K562 (cell line): Measurements from ENCODE around the gene DAPK1. TPM values are rescaled to one million over a fixed set of nuclear protein-coding genes. Genes with fewer than 3 reads are reported as not detected.

Source experiments
- ATAC-seq: fragments of 200-7000 bp; cut with Tn5 transposase; 3 replicates; pipeline ENCODE4 v1.9.1; 2020; ENCODE audit warnings: moderate library complexity
- BruUV-seq: library from RNA; stranded (reverse); fragments of 400-500 nt; replicated peaks from 2 replicates; lab custom pipeline; 2021; lab: Mats Ljungman, UMichigan
- CTCF ChIA-PET: fragments of 300-600 bp; formaldehyde crosslinking; extraction: SDS; loops from one replicate; lab custom pipeline; 2021; ENCODE audit warnings: low intra/inter-chr PET ratio; lab: Yijun Ruan, JAX
- POLR2A ChIA-PET: fragments of 300-600, 350-650 bp; sonication (Branson Sonifier 250); formaldehyde crosslinking; extraction: SDS; loops from one replicate; lab custom pipeline; 2021; ENCODE audit warnings: antibody characterized with exemption, inconsistent platforms; lab: Yijun Ruan, JAX
- DNase-seq, 4 experiments: peaks; one replicate each; pipeline versions ENCODE4 v3.0.0 to v3.0.0-alpha.2; 2011 to 2018; ENCODE audit warnings: low spot score in 3 of 4, mixed read lengths in 3 of 4; ENCODE audit errors: extremely low read depth in 1 of 4
- FAIRE-seq: peaks from 2 replicates; lab custom pipeline; 2011; peaks lifted over from hg19 to GRCh38; lab: Jason Lieb, UNC
- H2AFZ ChIP-seq: 2 replicates; pipeline ENCODE4 v1.6.0; 2011; ENCODE audit warnings: low read depth, low read length, control low read depth, inconsistent platforms
- H3K27ac ChIP-seq: fragments of 200-600 bp; 3 replicates; pipeline ENCODE4 v1.8.0; 2011; ENCODE audit warnings: low read depth, mild to moderate bottlenecking, control low read depth, inconsistent platforms, low read length, moderate library complexity, mixed read lengths; ENCODE audit errors: extremely low read depth
- H3K27me3 ChIP-seq, 2 experiments: fragments of 300-600 bp in 1 of 2; 2 replicates in 1 of 2; 3 replicates in 1 of 2; pipeline versions ENCODE4 v1.6.0 to v1.8.0; 2011; ENCODE audit warnings: inconsistent platforms in 2 of 2, low read length in 2 of 2, mild to moderate bottlenecking in 1 of 2, mixed read lengths in 1 of 2, moderate library complexity in 1 of 2; ENCODE audit not compliant: control insufficient read depth in 2 of 2, insufficient read depth in 2 of 2
- H3K36me3 ChIP-seq: fragments of 300-600 bp; 3 replicates; pipeline ENCODE4 v1.8.0; 2011; ENCODE audit warnings: mild to moderate bottlenecking, low read length, inconsistent platforms; ENCODE audit not compliant: control insufficient read depth, insufficient read depth
- H3K4me1 ChIP-seq, 2 experiments: fragments of 200-600 bp in 1 of 2; replicated peaks in 1 of 2; 2 replicates in 1 of 2; 3 replicates in 1 of 2; pipeline versions ENCODE4 v1.5.1 to v1.8.0; 2011; ENCODE audit warnings: inconsistent platforms in 2 of 2, low read length in 2 of 2, mild to moderate bottlenecking in 1 of 2, mixed read lengths in 1 of 2, moderate library complexity in 1 of 2; ENCODE audit not compliant: control insufficient read depth in 2 of 2, insufficient read depth in 2 of 2
- H3K4me2 ChIP-seq: 2 replicates; pipeline ENCODE4 v1.6.1; 2011; ENCODE audit warnings: low read length, control low read depth, inconsistent platforms, mixed read lengths; ENCODE audit not compliant: insufficient read depth
- H3K4me3 ChIP-seq: fragments of 200-600 bp; sonication (generic), shearing (Covaris generic); 2 replicates; pipeline ENCODE4 v1.5.1; 2016; ENCODE audit warnings: control low read depth, inconsistent platforms
- H3K79me2 ChIP-seq: fragments of 200-600 bp; 3 replicates; pipeline ENCODE4 v1.8.0; 2011; ENCODE audit warnings: low read length, inconsistent platforms; ENCODE audit not compliant: control insufficient read depth, insufficient read depth
- H3K9ac ChIP-seq, 2 experiments: 2 replicates each; pipeline versions ENCODE4 v1.6.0 to v1.6.1; 2011; ENCODE audit warnings: low read depth in 2 of 2, low read length in 2 of 2, control low read depth in 1 of 2, inconsistent platforms in 1 of 2, mild to moderate bottlenecking in 1 of 2, mixed read lengths in 1 of 2; ENCODE audit not compliant: insufficient read depth in 1 of 2
- H3K9me1 ChIP-seq: one replicate; pipeline ENCODE4 v1.6.0; 2011; ENCODE audit warnings: inconsistent platforms, mild to moderate bottlenecking, low read length, moderate library complexity; ENCODE audit not compliant: control insufficient read depth, insufficient read depth
- H3K9me3 ChIP-seq: replicated peaks from 2 replicates; pipeline ENCODE4 v1.5.1; 2011; ENCODE audit warnings: low read depth, low read length, inconsistent platforms; ENCODE audit not compliant: control insufficient read depth, insufficient read depth
- H4K20me1 ChIP-seq: replicated peaks from 2 replicates; pipeline ENCODE4 v1.6.1; 2011; ENCODE audit warnings: low read length, inconsistent platforms, mixed read lengths; ENCODE audit not compliant: control insufficient read depth, insufficient read depth
- ASH1L ChIP-seq: fragments of 450-650 bp; IDR thresholded peaks from 2 replicates; pipeline ENCODE4 v1.6.1; 2018; ENCODE audit warnings: borderline replicate concordance, mild to moderate bottlenecking, low read depth; ENCODE audit not compliant: partially characterized antibody
- BHLHE40 ChIP-seq: IDR thresholded peaks from 2 replicates; pipeline ENCODE4 v1.6.1; 2011; ENCODE audit warnings: low read length, improper control_type of control experiment
- BRD9 ChIP-seq: fragments of 450-650 bp; IDR thresholded peaks from 2 replicates; pipeline ENCODE4 v1.6.1; 2018; ENCODE audit warnings: low read depth; ENCODE audit not compliant: partially characterized antibody
- C11orf30 ChIP-seq: fragments of 450-650 bp; IDR thresholded peaks from 2 replicates; pipeline ENCODE4 v1.6.1; 2016; ENCODE audit warnings: low read depth, mild to moderate bottlenecking
- CBFA2T2 ChIP-seq: fragments of 450-650 bp; conservative IDR thresholded peaks from 2 replicates; pipeline ENCODE4 v1.6.1; 2017; ENCODE audit warnings: mild to moderate bottlenecking
- E2F3 ChIP-seq: fragments of 250-450 bp; sonication (Bioruptor Pico); IDR thresholded peaks from 2 replicates; pipeline ENCODE4 v1.4.0; 2020; ENCODE audit warnings: mild to moderate bottlenecking
- MAFG ChIP-seq: fragments of 450-650 bp; conservative IDR thresholded peaks from 2 replicates; pipeline ENCODE4 v1.6.1; 2016; ENCODE audit warnings: missing genetic modification characterization, missing compliant biosample characterization
- POLR2AphosphoS5 ChIP-seq: IDR thresholded peaks from 2 replicates; pipeline ENCODE4 v1.6.1; 2011; ENCODE audit warnings: mild to moderate bottlenecking, low read depth, low read length, moderate library complexity; ENCODE audit not compliant: control insufficient read depth, insufficient read depth
- RAD51 ChIP-seq: fragments of 450-650 bp; IDR thresholded peaks from 2 replicates; pipeline ENCODE4 v1.7.1; 2016; ENCODE audit warnings: low read depth, mild to moderate bottlenecking, borderline replicate concordance
- RB1 ChIP-seq: fragments of 450-650 bp; IDR thresholded peaks from 2 replicates; pipeline ENCODE4 v1.6.1; 2017; ENCODE audit warnings: low read depth, mild to moderate bottlenecking
- SIN3B ChIP-seq: fragments of 450-650 bp; IDR thresholded peaks from 2 replicates; pipeline ENCODE4 v1.6.1; 2017; ENCODE audit warnings: low read depth, mild to moderate bottlenecking, moderate library complexity
- TBP ChIP-seq: optimal IDR thresholded peaks from 2 replicates; pipeline ENCODE3; 2011; ENCODE audit warnings: low read depth, low read length, improper control_type of control experiment
- ZC3H8 ChIP-seq: fragments of 450-650 bp; IDR thresholded peaks from 2 replicates; pipeline ENCODE4 v1.6.1; 2017
- ZNF175 ChIP-seq: fragments of 200-800 bp; sonication (Bioruptor generic); IDR thresholded peaks from 2 replicates; pipeline ENCODE4 v1.6.1; 2016; ENCODE audit warnings: low read depth, mild to moderate bottlenecking, missing genetic modification characterization, missing compliant biosample characterization
- ZNF197 ChIP-seq: fragments of 200-800 bp; sonication (Bioruptor generic); IDR thresholded peaks from 2 replicates; pipeline ENCODE4 v1.6.1; 2016; ENCODE audit warnings: low read depth, missing genetic modification characterization, missing compliant biosample characterization
- WGBS: fragments of 100-300 bp; shearing (Covaris generic); methylation state at CpG from one replicate; pipeline ENCODE4 v1.1.6; 2016; ENCODE audit warnings: low coverage, mixed read lengths; ENCODE audit not compliant: insufficient coverage; ENCODE audit errors: missing lambda C conversion rate; 5-methylcytosine and 5-hydroxymethylcytosine counted together
- in situ Hi-C: fragments of 300-500 bp; cut with MboI; formaldehyde crosslinking; loops from 4 replicates; pipeline ENCODE4 v1.15.0; 2018; ENCODE audit warnings: inconsistent platforms, mixed read lengths
- intact Hi-C: fragments of 100-400 bp; cut with micrococcal nuclease; formaldehyde crosslinking; loops from 2 replicates; pipeline ENCODE4 v1.14.2; 2022
- polyA plus RNA-seq, 8 experiments: library from polyadenylated mRNA; depleted of rRNA in 4 of 8; stranded (reverse) in 5 of 8; unstranded in 3 of 8; fragments of >200 nt; fragmentation: Nextera tagmentation in 2 of 8; fragmentation: Illumina TruSeq in 1 of 8; extraction: Ambion mirVana in 2 of 8; extraction: Trizol in 1 of 8; gene quantifications; 2 replicates each; pipeline versions ENCODE4 v1.2.1 to v1.2.3, GENCODE V29; 2011 to 2014; ENCODE audit warnings: inconsistent platforms in 1 of 8, missing spikeins in 1 of 8
- total RNA-seq, 7 experiments: library from RNA; depleted of rRNA in 6 of 7; stranded (reverse); fragments of >200 nt in 6 of 7; fragmentation: Illumina TruSeq in 2 of 7; extraction: Trizol in 2 of 7; gene quantifications; 2 replicates each; pipeline versions ENCODE4 v1.2.1 to v1.2.3, GENCODE V29; 2011 to 2021; ENCODE audit warnings: low replicate concordance in 1 of 7
- TF ChIP-seq, protein P1 (sequence below): sonication (generic); formaldehyde crosslinking; IDR thresholded peaks from 2 replicates; pipeline ENCODE4 v1.5.0; 2020; ENCODE audit warnings: missing genetic modification reagents
- TF ChIP-seq, protein P2 (sequence below): fragments of 450-650 bp; formaldehyde crosslinking; conservative IDR thresholded peaks from 2 replicates; pipeline ENCODE4 v1.4.0; 2022; ENCODE audit warnings: mild to moderate bottlenecking, missing genetic modification characterization
- TF ChIP-seq, protein P3 (sequence below): fragments of 450-650 bp; formaldehyde crosslinking; IDR thresholded peaks from 2 replicates; pipeline ENCODE4 v1.4.0; 2022; ENCODE audit warnings: missing genetic modification characterization

DAPK1 gene
- total and polyA plus RNA-seq, 9 of the 15 experiments (the other 6 are each of a cell fraction or from before 2014, with no cell fraction given), result 1.7 to 26.4 (median 15.8) TPM

DNA sequence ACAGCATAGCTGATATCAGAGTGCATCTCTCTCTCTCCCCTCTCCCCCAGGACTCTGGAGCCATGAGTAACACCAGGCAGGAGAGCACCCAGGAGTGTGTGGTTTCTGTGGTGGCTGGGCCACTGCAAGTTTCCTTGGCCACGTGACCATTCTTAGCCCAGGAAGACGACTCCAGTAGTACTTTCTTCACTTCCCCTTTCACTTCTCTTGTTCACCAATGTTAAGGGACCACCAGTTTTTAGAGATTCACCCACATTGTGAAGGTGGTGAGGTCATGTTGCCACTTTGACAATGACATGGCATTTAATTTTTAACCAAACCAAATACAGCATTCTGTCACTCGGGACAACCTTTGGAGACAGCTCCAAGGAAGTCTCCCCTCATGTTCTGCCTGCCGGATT lies 17.9 kb upstream of the DAPK1 start:
- H3K27ac ChIP-seq, result peak overlapping the region; percentile 57; the same call in 1 of the 3 replicates
- no peaks in the 10 kb centered on the region for H4K20me1 ChIP-seq
- H3K36me3 ChIP-seq, result no peaks in the 10 kb centered on the region
- peak; percentile 48 for FAIRE-seq
- ChIA-PET CTCF (no interaction called here), POLR2A (no interaction called here)
- DNase-seq, result peak in 3 of 4 experiments; percentile 11 to 54 (median 42)
- BruUV-seq, result no TSS peak
- H3K9me1 ChIP-seq, result no peaks in the 10 kb centered on the region
- intact Hi-C loops, result no loop called here
- H3K4me2 ChIP-seq, result peak overlapping the region; percentile 53
- H2AFZ ChIP-seq, result peak overlapping the region; percentile 93
- in situ Hi-C loops, result no loop called here
- H3K9me3 ChIP-seq, result no peaks in the 10 kb centered on the region
- peaks cover 0 to 4% of the 10 kb centered on the region in 2 experiments; a peak in 3 of 5 replicates for H3K4me1 ChIP-seq
- 45% methylated on average over 3 of the region's 4 CpGs for WGBS
- no peak overlapping the region for H3K9ac ChIP-seq
- H3K4me3 ChIP-seq, result no peak overlapping the region
- H3K27me3 ChIP-seq, result no peaks in the 10 kb centered on the region
- no peaks in the 10 kb centered on the region for H3K79me2 ChIP-seq
- peak; percentile 78 for ATAC-seq
- TF ChIP-seq E2F3 (CRISPR knock-in tag) (no peak), ASH1L (no peak), ZC3H8 (no peak), C11orf30 (0 out of 2 replicates have a peak, but pooled peaks have one; percentile 24), ZNF175 (CRISPR knock-in tag) (no peak), RAD51 (peak; percentile 88), RB1 (no peak), MAFG (tag) (peak; percentile 81), BHLHE40 (peak; percentile 70), BRD9 (no peak), POLR2AphosphoS5 (no peak), TBP (no peak), CBFA2T2 (peak; percentile 32; the same call in 1 of the 2 replicates), ZNF197 (0 out of 2 replicates have a peak, but pooled peaks have one; percentile 45), SIN3B (no peak)
- TF ChIP-seq, protein P1, sequence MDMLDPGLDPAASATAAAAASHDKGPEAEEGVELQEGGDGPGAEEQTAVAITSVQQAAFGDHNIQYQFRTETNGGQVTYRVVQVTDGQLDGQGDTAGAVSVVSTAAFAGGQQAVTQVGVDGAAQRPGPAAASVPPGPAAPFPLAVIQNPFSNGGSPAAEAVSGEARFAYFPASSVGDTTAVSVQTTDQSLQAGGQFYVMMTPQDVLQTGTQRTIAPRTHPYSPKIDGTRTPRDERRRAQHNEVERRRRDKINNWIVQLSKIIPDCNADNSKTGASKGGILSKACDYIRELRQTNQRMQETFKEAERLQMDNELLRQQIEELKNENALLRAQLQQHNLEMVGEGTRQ (CRISPR knock-in tag), result peak; percentile 84
- TF ChIP-seq, protein P2, sequence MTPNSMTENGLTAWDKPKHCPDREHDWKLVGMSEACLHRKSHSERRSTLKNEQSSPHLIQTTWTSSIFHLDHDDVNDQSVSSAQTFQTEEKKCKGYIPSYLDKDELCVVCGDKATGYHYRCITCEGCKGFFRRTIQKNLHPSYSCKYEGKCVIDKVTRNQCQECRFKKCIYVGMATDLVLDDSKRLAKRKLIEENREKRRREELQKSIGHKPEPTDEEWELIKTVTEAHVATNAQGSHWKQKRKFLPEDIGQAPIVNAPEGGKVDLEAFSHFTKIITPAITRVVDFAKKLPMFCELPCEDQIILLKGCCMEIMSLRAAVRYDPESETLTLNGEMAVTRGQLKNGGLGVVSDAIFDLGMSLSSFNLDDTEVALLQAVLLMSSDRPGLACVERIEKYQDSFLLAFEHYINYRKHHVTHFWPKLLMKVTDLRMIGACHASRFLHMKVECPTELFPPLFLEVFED (CRISPR knock-in tag), result no peak
- TF ChIP-seq, protein P3, sequence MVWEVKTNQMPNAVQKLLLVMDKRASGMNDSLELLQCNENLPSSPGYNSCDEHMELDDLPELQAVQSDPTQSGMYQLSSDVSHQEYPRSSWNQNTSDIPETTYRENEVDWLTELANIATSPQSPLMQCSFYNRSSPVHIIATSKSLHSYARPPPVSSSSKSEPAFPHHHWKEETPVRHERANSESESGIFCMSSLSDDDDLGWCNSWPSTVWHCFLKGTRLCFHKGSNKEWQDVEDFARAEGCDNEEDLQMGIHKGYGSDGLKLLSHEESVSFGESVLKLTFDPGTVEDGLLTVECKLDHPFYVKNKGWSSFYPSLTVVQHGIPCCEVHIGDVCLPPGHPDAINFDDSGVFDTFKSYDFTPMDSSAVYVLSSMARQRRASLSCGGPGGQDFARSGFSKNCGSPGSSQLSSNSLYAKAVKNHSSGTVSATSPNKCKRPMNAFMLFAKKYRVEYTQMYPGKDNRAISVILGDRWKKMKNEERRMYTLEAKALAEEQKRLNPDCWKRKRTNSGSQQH (CRISPR knock-in tag), result no peak
